Fibroblast of the aortic adventitia (primary cell): ENCODE measurements around the gene SLC25A21. TPM values are rescaled to one million over a fixed set of nuclear protein-coding genes. Genes with fewer than 3 reads are reported as not detected.

Source experiments
- DNase-seq: peaks from one replicate; pipeline ENCODE4 v3.0.0-alpha.2; 2010; ENCODE audit warnings: low read depth
- H3K4me3 ChIP-seq: 2 replicates; pipeline ENCODE4 v1.5.1; 2011; ENCODE audit warnings: low read depth, mild to moderate bottlenecking, control low read depth, low read length, moderate library complexity
- total RNA-seq: library from RNA; depleted of rRNA; stranded (reverse); fragments of >200 nt; gene quantifications from 2 replicates; pipeline ENCODE4 v1.2.3, GENCODE V29; 2012; ENCODE audit warnings: low replicate concordance
- TF ChIP-seq, protein P1 (sequence below): IDR thresholded peaks from 2 replicates; pipeline ENCODE4 v1.5.1; 2011; ENCODE audit warnings: mild to moderate bottlenecking, low read length, control low read depth, inconsistent platforms; ENCODE audit not compliant: insufficient read depth

SLC25A21 gene
- total RNA-seq, 1 donor = 1.2 TPM

DNA sequence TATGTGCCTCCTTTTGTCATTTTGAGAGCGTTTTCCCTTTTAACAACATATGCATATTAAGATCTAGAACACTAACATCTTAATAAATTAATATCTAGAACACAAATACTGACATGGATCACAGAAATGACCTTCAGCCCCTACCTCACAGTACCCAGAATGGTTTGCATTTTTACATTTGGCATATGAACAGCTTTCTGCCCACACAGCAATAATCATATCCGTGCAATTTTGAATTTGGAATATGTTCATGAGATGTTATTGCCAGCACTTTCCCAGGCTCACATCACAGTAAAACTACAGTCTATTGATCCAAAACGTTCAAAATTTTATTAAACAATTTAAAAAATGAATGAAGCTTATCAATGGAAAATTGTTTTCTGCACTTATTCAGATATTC is 114.6 kb downstream of the SLC25A21 start:
- no peak overlapping the region for H3K4me3 ChIP-seq
- TF ChIP-seq, protein P1, sequence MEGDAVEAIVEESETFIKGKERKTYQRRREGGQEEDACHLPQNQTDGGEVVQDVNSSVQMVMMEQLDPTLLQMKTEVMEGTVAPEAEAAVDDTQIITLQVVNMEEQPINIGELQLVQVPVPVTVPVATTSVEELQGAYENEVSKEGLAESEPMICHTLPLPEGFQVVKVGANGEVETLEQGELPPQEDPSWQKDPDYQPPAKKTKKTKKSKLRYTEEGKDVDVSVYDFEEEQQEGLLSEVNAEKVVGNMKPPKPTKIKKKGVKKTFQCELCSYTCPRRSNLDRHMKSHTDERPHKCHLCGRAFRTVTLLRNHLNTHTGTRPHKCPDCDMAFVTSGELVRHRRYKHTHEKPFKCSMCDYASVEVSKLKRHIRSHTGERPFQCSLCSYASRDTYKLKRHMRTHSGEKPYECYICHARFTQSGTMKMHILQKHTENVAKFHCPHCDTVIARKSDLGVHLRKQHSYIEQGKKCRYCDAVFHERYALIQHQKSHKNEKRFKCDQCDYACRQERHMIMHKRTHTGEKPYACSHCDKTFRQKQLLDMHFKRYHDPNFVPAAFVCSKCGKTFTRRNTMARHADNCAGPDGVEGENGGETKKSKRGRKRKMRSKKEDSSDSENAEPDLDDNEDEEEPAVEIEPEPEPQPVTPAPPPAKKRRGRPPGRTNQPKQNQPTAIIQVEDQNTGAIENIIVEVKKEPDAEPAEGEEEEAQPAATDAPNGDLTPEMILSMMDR = no peak
- no peak for DNase-seq

DNA sequence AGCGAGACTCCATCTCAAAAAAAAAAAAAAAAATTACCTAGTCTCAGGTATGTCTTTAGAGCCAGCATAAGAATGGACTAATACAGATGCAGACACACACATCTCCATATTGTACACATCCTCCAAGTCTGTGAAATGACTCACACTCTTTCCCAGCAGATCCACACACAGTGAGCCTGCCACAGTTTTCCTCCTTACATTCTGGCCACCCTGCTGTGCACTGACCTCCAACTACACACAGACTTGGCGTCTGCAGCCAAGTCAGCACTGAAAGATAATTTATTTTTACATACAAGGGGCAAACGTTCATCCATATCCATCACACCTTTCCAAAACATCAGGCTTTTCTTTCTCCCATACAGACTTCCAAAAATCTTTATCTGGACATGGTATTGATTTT is 115.9 kb downstream of the SLC25A21 start:
- TF ChIP-seq, protein P1 = no peak
- DNase-seq = peak; percentile 57
- no peak overlapping the region for H3K4me3 ChIP-seq

DNA sequence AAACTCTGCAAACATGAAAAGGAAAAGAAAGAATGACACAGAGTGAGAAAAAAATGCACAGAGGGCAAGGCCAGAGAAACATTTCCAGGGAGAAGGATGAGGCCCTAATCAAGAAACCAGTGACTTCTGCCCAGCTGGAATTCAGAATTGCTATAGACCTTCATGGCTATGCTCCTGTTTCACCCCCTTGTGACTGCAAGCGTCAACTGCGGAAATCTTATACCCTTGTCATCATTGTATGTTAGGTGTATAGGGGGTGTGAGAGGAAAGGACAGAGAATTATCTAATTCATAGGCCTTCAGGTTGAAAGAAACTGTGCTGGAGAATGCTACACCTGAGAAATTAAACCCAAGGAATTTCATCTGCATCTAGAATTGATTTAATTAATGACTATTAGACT is 117.5 kb downstream of the SLC25A21 start:
- TF ChIP-seq, protein P1 = no peak
- no peak for DNase-seq

DNA sequence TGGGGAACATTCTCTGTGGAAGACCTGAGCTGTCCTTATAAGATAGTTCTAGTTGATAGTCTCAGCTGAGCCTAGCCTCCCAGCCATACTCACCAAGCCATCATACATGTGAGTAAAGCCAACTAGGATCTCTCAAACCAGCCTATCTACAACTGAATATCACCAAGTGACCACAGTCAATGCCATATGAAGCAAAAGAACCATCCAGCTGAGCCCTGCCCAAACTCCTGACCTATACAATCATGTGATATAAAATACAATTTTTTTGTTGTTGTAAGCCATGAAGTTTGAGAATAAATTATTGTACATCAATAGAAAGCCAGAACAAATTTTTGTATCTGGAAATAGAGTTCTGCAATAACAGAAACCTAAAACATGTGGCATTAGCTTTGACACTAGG is 118.3 kb downstream of the SLC25A21 start:
- H3K4me3 ChIP-seq = no peak overlapping the region
- DNase-seq = no peak
- TF ChIP-seq, protein P1 = no peak

More for the DNA sequence above, 117.5 kb downstream of the SLC25A21 start:
- H3K4me3 ChIP-seq = no peak overlapping the region

DNA sequence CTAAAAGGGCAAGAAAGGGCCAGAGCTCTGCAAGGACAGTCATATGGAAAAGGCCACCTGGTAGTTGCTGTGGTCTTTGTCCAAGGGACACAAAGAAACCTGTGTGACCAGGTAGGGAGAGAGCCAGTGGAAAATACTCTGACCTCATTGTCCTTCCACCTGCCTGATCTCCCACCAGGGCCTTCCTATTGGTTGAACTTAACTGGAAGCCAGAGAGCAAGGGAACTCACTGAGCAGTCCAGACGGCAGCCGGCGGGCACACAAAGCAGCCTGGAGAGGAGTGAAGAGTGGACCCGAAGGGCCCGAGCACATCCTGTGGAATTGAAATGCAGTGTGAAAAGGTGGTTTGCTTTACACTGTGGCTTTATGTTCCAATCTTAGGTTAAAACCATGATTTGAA is 120.7 kb downstream of the SLC25A21 start:
- no peak overlapping the region for H3K4me3 ChIP-seq
- DNase-seq = no peak
- TF ChIP-seq, protein P1 = no peak

DNA sequence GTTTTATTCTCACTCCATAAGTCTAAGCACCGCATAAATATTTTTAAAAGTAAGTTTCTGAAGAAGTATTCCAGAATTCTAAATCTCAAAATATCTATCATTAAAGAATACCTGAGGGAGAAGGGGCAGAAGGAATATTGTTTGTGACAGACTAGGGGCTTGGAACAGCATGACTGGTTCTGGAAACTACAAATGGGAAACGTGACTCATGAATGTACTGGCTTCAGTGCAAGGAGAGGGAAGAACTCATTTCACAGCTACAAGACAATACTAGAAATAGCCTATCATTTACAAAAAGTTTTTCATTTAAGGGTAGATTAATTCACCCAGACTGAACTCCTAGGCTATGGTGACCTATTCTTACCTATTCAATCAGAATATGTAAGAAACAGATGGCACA is 121.3 kb downstream of the SLC25A21 start:
- TF ChIP-seq, protein P1 = no peak
- no peak overlapping the region for H3K4me3 ChIP-seq
- DNase-seq = peak; percentile 33

DNA sequence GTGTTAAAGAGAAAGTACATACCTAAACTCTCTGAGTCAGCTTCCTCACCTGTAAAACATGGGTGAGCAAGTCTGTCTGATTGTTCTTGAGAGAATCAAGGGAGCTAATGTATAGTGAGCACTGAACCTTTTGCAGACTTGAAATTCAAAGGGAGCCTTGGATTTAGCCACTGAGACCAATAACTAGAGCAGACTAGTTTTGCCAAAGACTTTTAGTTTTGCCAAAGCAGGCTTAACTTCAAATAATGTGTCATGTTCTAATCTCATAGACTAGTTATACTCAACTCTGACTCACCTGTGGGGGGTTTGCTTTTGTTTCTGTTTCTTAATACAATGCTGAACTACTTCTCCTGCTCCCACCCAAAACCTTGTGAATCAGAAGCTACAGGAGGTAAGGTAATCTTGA is 123.7 kb downstream of the SLC25A21 start:
- H3K4me3 ChIP-seq = no peak overlapping the region
- DNase-seq = peak; percentile 57
- TF ChIP-seq, protein P1 = no peak
